Glomerular endothelial cell (primary cell): ENCODE data around the gene HOMEZ. TPM values are rescaled to one million over a fixed set of nuclear protein-coding genes. Genes with fewer than 3 reads are reported as not detected.
"Not testable (repeated sequence)": the region's sequence is repeated elsewhere in the genome, so short reads cannot be mapped to it uniquely, and the experiment has no call there.

Experiments
- DNase-seq: peaks from one replicate; pipeline ENCODE4 v3.0.0-alpha.2; 2011; ENCODE audit warnings: low read depth, low spot score; ENCODE audit errors: extremely low read depth
- total RNA-seq: library from RNA; depleted of rRNA; stranded (reverse); fragments of >200 nt; gene quantifications from 2 replicates; pipeline ENCODE4 v1.2.3, GENCODE V29; 2015

HOMEZ gene
- total RNA-seq, 1 donor from 2014 or later, result 14.6 TPM

DNA sequence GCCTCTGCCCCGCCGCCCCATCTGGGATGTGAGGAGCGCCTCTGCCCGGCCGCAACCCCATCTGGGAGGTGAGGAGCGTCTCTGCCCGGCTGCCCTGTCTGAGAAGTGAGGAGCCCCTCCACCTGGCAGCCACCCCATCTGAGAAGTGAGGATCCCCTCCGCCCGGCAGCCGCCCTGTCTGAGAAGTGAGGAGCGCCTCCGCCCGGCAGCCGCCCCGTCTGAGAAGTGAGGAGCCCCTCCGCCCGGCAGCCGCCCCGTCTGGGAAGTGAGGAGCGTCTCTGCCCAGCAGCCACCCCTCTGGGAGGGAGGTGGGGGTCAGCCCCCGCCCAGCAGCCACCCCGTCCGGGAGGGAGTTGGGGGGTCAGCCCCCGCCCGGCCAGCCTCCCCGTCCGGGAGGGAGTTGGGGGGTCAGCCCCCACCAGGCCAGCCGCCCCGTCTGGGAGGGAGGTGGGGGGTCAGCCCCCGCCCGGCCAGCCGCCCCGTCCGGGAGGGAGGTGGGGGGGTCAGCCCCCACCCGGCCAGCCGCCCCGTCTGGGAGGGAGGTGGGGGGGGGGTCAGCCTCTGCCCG is 53.6 kb downstream of the HOMEZ start:
- not testable (repeated sequence) for DNase-seq

DNA sequence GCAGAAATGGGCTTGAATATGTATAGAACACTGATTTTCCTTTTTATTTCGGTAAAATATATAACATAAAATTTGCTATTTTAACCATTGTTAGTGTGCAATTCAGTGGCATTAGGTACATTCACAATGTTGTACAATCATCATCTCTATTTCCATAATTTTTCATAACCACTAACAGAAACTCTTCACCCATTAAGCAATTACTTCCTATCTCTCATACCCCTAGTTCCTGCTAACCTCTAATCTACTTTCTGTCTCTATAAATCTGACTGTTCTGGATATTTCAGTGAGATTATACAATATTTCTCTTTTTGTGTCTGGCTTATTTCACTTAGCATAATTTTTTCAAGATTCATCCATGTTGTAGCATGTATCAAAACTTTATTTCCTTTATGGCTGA is 57.1 kb downstream of the HOMEZ start:
- no peak for DNase-seq

DNA sequence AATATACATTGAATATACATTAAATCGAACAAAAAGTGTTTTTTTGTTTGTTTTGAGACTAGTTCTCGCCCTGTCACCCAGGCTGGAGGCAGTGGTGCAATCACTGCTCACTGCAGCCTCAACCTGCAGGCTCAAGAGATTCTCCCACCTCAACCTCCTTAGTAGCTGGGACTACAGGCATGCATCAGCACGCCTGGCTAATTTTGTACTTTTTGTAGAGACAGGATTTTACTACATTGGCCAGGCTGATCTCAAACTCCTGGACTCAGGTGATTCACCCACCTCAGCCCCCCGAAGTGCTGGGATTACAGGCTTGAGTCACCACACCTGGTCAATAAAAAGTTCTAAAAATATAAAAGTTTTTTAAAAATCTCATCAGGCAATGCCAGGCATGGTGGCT is 58.4 kb downstream of the HOMEZ start:
- DNase-seq, result no peak

DNA sequence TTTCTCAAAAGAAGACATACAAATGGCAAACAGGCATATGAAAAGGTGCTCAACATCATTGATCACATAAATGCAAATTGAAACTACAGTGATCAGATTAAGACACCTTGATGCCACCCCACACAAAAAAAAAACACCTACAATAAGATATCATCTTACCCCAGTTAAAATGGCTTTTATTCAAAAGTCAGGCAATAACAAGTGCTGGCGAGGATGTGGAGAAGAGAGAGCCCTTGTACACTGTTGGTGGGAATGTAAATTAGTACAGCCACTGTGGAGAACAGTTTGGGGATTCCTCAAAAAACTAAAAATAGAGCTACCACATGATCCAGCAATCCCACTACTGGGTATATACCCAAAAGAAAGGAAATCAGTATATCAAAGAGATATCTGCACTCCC is 61.0 kb downstream of the HOMEZ start:
- DNase-seq, result not testable (repeated sequence)

Other genes starting within 250 kb of the HOMEZ start
- not detected in 2 replicates for gene PSMB11, start 243.9 kb downstream of the HOMEZ start, total RNA-seq
- gene CDH24, start 228.6 kb downstream of the HOMEZ start, total RNA-seq, result 8.9 and 11.9 TPM in 2 replicates
- 91.2 and 142 TPM in 2 replicates for gene ACIN1, start 191.0 kb downstream of the HOMEZ start, total RNA-seq
- gene C14orf119, start 190.6 kb downstream of the HOMEZ start, total RNA-seq, result 41.0 and 73.7 TPM in 2 replicates
- gene CIROP, start 181.1 kb downstream of the HOMEZ start, total RNA-seq, result not detected in 2 replicates
- gene CEBPE, start 166.9 kb downstream of the HOMEZ start, total RNA-seq, result not detected in 2 replicates
- gene SLC7A8, start 102.5 kb downstream of the HOMEZ start, total RNA-seq, result 0.29 TPM in 1 of 2 replicates, not detected in the other
- not detected in 2 replicates for gene RNF212B, start 48.2 kb downstream of the HOMEZ start, total RNA-seq
- gene PPP1R3E, start 16.7 kb upstream of the HOMEZ start, total RNA-seq, result 1.3 and 4.7 TPM in 2 replicates
- 12.6 and 23.5 TPM in 2 replicates for gene BCL2L2, start 20.7 kb upstream of the HOMEZ start, total RNA-seq
- 60.7 and 79.2 TPM in 2 replicates for gene PABPN1, start 35.3 kb upstream of the HOMEZ start, total RNA-seq
- 1.2 and 7.3 TPM in 2 replicates for gene SLC22A17, start 66.8 kb upstream of the HOMEZ start, total RNA-seq
- gene EFS, start 79.0 kb upstream of the HOMEZ start, total RNA-seq, result 0.24 and 0.82 TPM in 2 replicates
- gene IL25, start 86.7 kb upstream of the HOMEZ start, total RNA-seq, result not detected in 2 replicates
- not detected in 2 replicates for gene CMTM5, start 90.9 kb upstream of the HOMEZ start, total RNA-seq
- gene MYH6, start 122.1 kb upstream of the HOMEZ start, total RNA-seq, result not detected in 2 replicates
- gene MYH7, start 149.5 kb upstream of the HOMEZ start, total RNA-seq, result not detected in 2 replicates
- 24.6 and 26.5 TPM in 2 replicates for gene NGDN, start 183.6 kb upstream of the HOMEZ start, total RNA-seq